PC-3 (cell line): Measurements from ENCODE around the gene TPGS1. TPM values are rescaled to one million over a fixed set of nuclear protein-coding genes. Genes with fewer than 3 reads are reported as not detected.
A peak's percentile ranks its signal among the peaks of the same experiment; 100 is the strongest.

ENCODE experiments used
- ATAC-seq: fragments of 200-7000 bp; cut with Tn5 transposase; 2 replicates; pipeline ENCODE4 v1.9.1; 2020; ENCODE audit warnings: mild to moderate bottlenecking, moderate library complexity
- BruUV-seq: library from RNA; stranded (reverse); fragments of 400-500 nt; replicated peaks from 2 replicates; lab custom pipeline; 2021; lab: Mats Ljungman, UMichigan
- CTCF ChIA-PET: fragments of 300-600 bp; sonication (Branson Sonifier 250); formaldehyde crosslinking; loops from one replicate; lab custom pipeline; 2022; ENCODE audit warnings: antibody characterized with exemption; lab: Charles Lee
- POLR2A ChIA-PET: fragments of 300-600 bp; sonication (Branson Sonifier 250); formaldehyde crosslinking; loops from one replicate; lab custom pipeline; 2022; ENCODE audit warnings: antibody characterized with exemption; ENCODE audit not compliant: unreplicated experiment; lab: Charles Lee
- DNase-seq: peaks from one replicate; pipeline ENCODE4 v3.0.0-alpha.2; 2015
- H2AFZ ChIP-seq: fragments of 300-600 bp; sonication (generic); 2 replicates; pipeline ENCODE4 v1.6.0; 2016; ENCODE audit warnings: antibody characterized with exemption, low read length
- H3F3A ChIP-seq: fragments of 300-600 bp; sonication (generic); one replicate; pipeline ENCODE4 v1.6.0; 2017; ENCODE audit warnings: antibody characterized with exemption, low read length, control low read depth, mild to moderate bottlenecking; ENCODE audit not compliant: unreplicated experiment
- H3K27ac ChIP-seq: fragments of 300-600 bp; sonication (generic); 2 replicates; pipeline ENCODE4 v1.5.1; 2016; ENCODE audit warnings: mild to moderate bottlenecking, low read length
- H3K27me3 ChIP-seq: fragments of 300-600 bp; sonication (generic); 2 replicates; pipeline ENCODE4 v1.6.1; 2016; ENCODE audit warnings: low read length, mixed read lengths
- H3K36me3 ChIP-seq: fragments of 300-600 bp; sonication (generic); 2 replicates; pipeline ENCODE4 v1.6.1; 2016; ENCODE audit warnings: low read depth, mixed run types, low read length, mixed read lengths
- H3K4me1 ChIP-seq: fragments of 300-600 bp; sonication (generic); 2 replicates; pipeline ENCODE4 v1.5.1; 2016; ENCODE audit warnings: low read length; ENCODE audit not compliant: insufficient read depth
- H3K4me2 ChIP-seq: fragments of 300-600 bp; sonication (generic); 2 replicates; pipeline ENCODE4 v1.6.0; 2016; ENCODE audit warnings: low read length
- H3K4me3 ChIP-seq: fragments of 300-600 bp; sonication (generic); 2 replicates; pipeline ENCODE4 v1.5.1; 2016; ENCODE audit warnings: mild to moderate bottlenecking, low read length, mixed read lengths
- H3K79me2 ChIP-seq: fragments of 300-600 bp; sonication (generic); 2 replicates; pipeline ENCODE4 v1.6.1; 2017; ENCODE audit warnings: low read length, mixed read lengths
- H3K9ac ChIP-seq: fragments of 300-600 bp; sonication (generic); 2 replicates; pipeline ENCODE4 v1.6.0; 2016; ENCODE audit warnings: mild to moderate bottlenecking, low read length
- H3K9me2 ChIP-seq: fragments of 300-600 bp; sonication (generic); replicated peaks from 2 replicates; pipeline ENCODE4 v1.6.1; 2016; ENCODE audit warnings: mixed run types, low read length, mixed read lengths
- H3K9me3 ChIP-seq: fragments of 300-600 bp; sonication (generic); 2 replicates; pipeline ENCODE4 v1.6.1; 2016; ENCODE audit warnings: low read length, mixed read lengths
- H4K20me1 ChIP-seq: fragments of 300-600 bp; sonication (generic); 2 replicates; pipeline ENCODE4 v1.6.1; 2016; ENCODE audit warnings: low read length, mixed read lengths
- EZH2 ChIP-seq: fragments of 300-600 bp; sonication (generic); IDR thresholded peaks from one replicate; pipeline ENCODE4 v1.6.1; 2017; ENCODE audit warnings: antibody characterized with exemption, mild to moderate bottlenecking, low read length; ENCODE audit not compliant: unreplicated experiment
- EZH2phosphoT487 ChIP-seq: fragments of 300-600 bp; sonication (generic); IDR thresholded peaks from 2 replicates; pipeline ENCODE4 v1.6.1; 2018; ENCODE audit warnings: mild to moderate bottlenecking, antibody characterized with exemption, low read length, borderline replicate concordance
- intact Hi-C: fragments of 100-400 bp; cut with micrococcal nuclease; formaldehyde crosslinking; loops from 2 replicates; pipeline ENCODE4 v1.9.0; 2023
- total RNA-seq: library from RNA; depleted of rRNA; stranded (reverse); fragments of >200 nt; gene quantifications from 2 replicates; pipeline ENCODE4 v1.2.3, GENCODE V29; 2014
- TF ChIP-seq, protein P1 (sequence below): fragments of 300-600 bp; sonication (generic); conservative IDR thresholded peaks from 2 replicates; pipeline ENCODE4 v1.5.1; 2017; ENCODE audit warnings: antibody characterized with exemption, low read depth, mild to moderate bottlenecking, low read length

The TPGS1 gene
- total RNA-seq, 1 experiment from 2014 or later, result 28.5 TPM

DNA sequence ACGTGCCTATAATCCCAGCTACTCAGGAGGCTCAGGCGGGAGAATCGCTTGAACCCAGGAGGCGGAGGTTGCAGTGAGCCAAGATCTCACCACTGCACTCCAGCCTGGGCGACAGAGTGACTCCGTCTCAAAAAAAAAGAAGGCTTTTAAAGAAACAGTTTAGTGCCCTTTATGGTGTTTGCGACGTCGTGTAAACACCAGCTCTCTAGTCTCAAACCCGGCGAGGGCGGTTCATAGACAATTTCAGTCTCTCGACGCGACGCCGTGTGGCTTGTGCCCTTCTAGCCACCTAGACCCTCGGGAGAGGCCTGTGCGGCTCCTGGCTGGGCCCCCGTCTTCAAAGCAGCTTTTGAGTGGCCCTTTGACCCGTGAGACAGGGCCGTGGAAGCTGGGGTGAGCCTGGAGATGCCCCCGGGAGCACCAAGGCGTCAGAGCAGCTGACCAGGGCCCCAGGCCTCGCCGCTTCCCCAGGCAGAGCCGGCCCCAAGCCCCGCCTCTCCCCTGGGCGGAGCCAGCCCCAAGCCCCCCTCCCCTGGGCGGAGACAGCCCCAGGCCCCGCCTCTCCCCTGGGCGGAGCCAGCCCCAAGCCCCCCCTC lies 16.1 kb upstream of the TPGS1 start:
- TF ChIP-seq EZH2phosphoT487, result no peak
- TF ChIP-seq EZH2, result no peak
- TF ChIP-seq, protein P1, sequence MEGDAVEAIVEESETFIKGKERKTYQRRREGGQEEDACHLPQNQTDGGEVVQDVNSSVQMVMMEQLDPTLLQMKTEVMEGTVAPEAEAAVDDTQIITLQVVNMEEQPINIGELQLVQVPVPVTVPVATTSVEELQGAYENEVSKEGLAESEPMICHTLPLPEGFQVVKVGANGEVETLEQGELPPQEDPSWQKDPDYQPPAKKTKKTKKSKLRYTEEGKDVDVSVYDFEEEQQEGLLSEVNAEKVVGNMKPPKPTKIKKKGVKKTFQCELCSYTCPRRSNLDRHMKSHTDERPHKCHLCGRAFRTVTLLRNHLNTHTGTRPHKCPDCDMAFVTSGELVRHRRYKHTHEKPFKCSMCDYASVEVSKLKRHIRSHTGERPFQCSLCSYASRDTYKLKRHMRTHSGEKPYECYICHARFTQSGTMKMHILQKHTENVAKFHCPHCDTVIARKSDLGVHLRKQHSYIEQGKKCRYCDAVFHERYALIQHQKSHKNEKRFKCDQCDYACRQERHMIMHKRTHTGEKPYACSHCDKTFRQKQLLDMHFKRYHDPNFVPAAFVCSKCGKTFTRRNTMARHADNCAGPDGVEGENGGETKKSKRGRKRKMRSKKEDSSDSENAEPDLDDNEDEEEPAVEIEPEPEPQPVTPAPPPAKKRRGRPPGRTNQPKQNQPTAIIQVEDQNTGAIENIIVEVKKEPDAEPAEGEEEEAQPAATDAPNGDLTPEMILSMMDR, result no peak
- Histone ChIP-seq H3K4me2 (no peak overlapping the region), H3K4me1 (no peaks in the 10 kb centered on the region), H4K20me1 (no peaks in the 10 kb centered on the region), H3K36me3 (no peaks in the 10 kb centered on the region), H2AFZ (no peak overlapping the region), H3K4me3 (no peak overlapping the region), H3K9me3 (no peaks in the 10 kb centered on the region), H3K9ac (no peak overlapping the region), H3K27ac (no peak overlapping the region), H3K9me2 (no peaks in the 10 kb centered on the region), H3K79me2 (no peaks in the 10 kb centered on the region), H3F3A (no peaks in the 10 kb centered on the region), H3K27me3 (no peaks in the 10 kb centered on the region)
- BruUV-seq, result no TSS peak
- CTCF ChIA-PET, result no interaction called here
- ATAC-seq, result no peak
- intact Hi-C loops, result no loop called here
- DNase-seq, result peak; percentile 28
- POLR2A ChIA-PET, result no interaction called here

DNA sequence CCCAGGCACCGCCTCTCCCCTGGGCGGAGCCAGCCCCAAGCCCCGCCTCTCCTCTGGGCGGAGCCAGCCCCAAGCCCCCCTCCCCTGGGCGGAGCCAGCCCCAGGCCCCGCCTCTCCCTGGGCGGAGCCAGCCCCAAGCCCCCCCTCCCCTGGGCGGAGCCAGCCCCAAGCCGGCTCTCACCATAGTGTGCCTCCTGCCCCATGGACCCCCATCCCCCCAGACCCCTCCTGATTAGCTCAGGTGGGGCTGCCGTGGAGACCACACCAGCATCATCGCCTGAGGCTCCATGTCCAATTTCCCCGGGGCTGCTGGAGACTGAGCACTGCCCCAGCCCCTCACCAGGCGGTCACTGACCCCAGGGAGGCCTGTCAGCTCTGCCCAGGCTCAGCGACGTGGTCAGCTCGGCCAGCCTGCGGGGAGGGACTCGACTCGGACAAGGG lies 15.2 kb upstream of the TPGS1 start:
- peak; percentile 11 for DNase-seq
- Histone ChIP-seq H2AFZ (no peak overlapping the region), H3K9me3 (no peaks in the 10 kb centered on the region), H4K20me1 (no peaks in the 10 kb centered on the region), H3K79me2 (no peaks in the 10 kb centered on the region), H3K4me2 (no peak overlapping the region), H3K27ac (no peak overlapping the region), H3F3A (no peaks in the 10 kb centered on the region), H3K27me3 (no peaks in the 10 kb centered on the region), H3K4me3 (no peak overlapping the region), H3K9ac (no peak overlapping the region), H3K4me1 (no peaks in the 10 kb centered on the region), H3K9me2 (no peaks in the 10 kb centered on the region), H3K36me3 (no peaks in the 10 kb centered on the region)
- TF ChIP-seq EZH2 (no peak), EZH2phosphoT487 (no peak)
- TF ChIP-seq, protein P1, result no peak
- no TSS peak for BruUV-seq
- intact Hi-C loops, result no loop called here
- ChIA-PET POLR2A (no interaction called here), CTCF (no interaction called here)
- no peak for ATAC-seq

DNA sequence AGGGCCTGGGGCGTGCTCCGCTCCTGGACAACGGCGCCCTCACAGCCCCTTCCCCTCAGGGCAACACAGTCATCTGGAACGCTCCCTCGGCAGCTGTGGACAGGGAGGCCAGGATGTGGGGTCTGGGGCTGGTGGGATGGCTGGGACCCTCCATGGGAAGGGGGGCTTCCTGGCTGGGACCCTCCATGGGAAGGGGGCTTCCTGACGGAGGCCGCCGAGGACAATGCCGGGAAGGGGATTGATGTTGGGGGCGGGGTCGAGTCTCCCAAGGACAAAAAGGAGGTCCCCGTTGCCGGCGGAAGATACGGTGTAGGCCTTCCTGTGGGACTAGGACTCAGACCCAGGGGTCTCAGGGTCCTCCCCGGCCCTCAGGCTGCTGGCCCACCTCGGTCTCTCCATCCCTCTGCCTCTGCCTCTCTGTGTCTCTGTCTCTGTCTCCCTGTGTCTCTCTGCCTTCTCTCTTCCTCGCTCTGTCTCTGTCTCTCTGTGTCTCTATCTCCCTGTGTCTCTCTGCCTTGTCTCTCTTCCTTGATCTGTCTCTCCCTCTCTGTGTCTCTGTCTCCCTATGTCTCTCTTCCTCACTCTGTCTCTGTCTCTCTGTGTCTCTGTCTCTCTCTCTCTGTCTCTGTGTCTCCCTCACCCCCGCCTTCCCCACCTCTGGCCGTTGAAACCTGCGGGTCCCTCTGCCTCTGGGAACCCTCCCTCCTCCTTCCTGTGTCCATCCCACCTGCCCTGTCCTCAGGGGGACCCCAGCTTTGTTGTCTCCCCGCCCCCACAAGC lies 13.7 kb upstream of the TPGS1 start:
- no peak overlapping the region for H3K9ac ChIP-seq
- no peaks in the 10 kb centered on the region for H3K9me2 ChIP-seq
- POLR2A ChIA-PET, result no interaction called here
- DNase-seq, result no peak
- H3K27ac ChIP-seq, result no peak overlapping the region
- H3F3A ChIP-seq, result no peaks in the 10 kb centered on the region
- no peak overlapping the region for H2AFZ ChIP-seq
- H3K36me3 ChIP-seq, result no peaks in the 10 kb centered on the region
- no peaks in the 10 kb centered on the region for H3K4me1 ChIP-seq
- no TSS peak for BruUV-seq
- no peaks in the 10 kb centered on the region for H3K27me3 ChIP-seq
- no peak overlapping the region for H3K4me2 ChIP-seq
- TF ChIP-seq EZH2 (no peak), EZH2phosphoT487 (no peak)
- TF ChIP-seq, protein P1, result no peak
- intact Hi-C loops, result no loop called here
- H3K79me2 ChIP-seq, result no peaks in the 10 kb centered on the region
- no peaks in the 10 kb centered on the region for H4K20me1 ChIP-seq
- no peak overlapping the region for H3K4me3 ChIP-seq
- CTCF ChIA-PET, result no interaction called here
- no peaks in the 10 kb centered on the region for H3K9me3 ChIP-seq
- ATAC-seq, result no peak
